GM18861 (cell line): ENCODE results near the gene NTHL1.

Experiments
- ATAC-seq: cut with Tn5 transposase; IDR thresholded peaks from one replicate; pipeline ENCODE4 v1.9.1; 2021; ENCODE audit not compliant: unreplicated experiment

Gene NTHL1

GRCh38 chr16:2047330-2048115 lies at the start of gene NTHL1, which contains the start of gene TSC2:
NTHL1 (minus strand) TSS chr16:2047834; CDS start chr16:2047823, 11 bp downstream.
TSC2 (plus strand) TSS chr16:2047985; CDS start chr16:2048616, 631 bp downstream.
- ATAC-seq = peak; percentile 89

- ATAC-seq = no peak
These were observed 49.4 kb upstream of the NTHL1 start for GRCh38 chr16:2096853-2097595.

- ATAC-seq = no peak
These were observed 48.4 kb upstream of the NTHL1 start for GRCh38 chr16:2095918-2096582.

- ATAC-seq = no peak
These were observed 47.8 kb upstream of the NTHL1 start for GRCh38 chr16:2095315-2095853.

- ATAC-seq = no peak
These were observed 46.2 kb upstream of the NTHL1 start for GRCh38 chr16:2093793-2094192.

GRCh38 chr16:2092866-2093265 lies 45.2 kb upstream of the NTHL1 start:
- ATAC-seq = no peak

- ATAC-seq = no peak
These were observed 44.6 kb upstream of the NTHL1 start for GRCh38 chr16:2092256-2092620.

GRCh38 chr16:2091547-2092255 lies 44.1 kb upstream of the NTHL1 start:
- no peak for ATAC-seq

GRCh38 chr16:2090777-2091546 lies 43.3 kb upstream of the NTHL1 start:
- ATAC-seq = no peak

- ATAC-seq = no peak
These were observed 42.8 kb upstream of the NTHL1 start for GRCh38 chr16:2090481-2090776.

GRCh38 chr16:2089706-2090480 lies 42.3 kb upstream of the NTHL1 start:
- ATAC-seq = no peak

GRCh38 chr16:2088759-2089358 lies 41.2 kb upstream of the NTHL1 start:
- ATAC-seq = no peak

GRCh38 chr16:2087748-2088631 lies 40.4 kb upstream of the NTHL1 start:
- no peak for ATAC-seq

GRCh38 chr16:2086812-2087747 lies 39.4 kb upstream of the NTHL1 start:
- no peak for ATAC-seq

GRCh38 chr16:2086106-2086742 lies 38.6 kb upstream of the NTHL1 start:
- ATAC-seq = no peak

- no peak for ATAC-seq
These were observed 38.0 kb upstream of the NTHL1 start for GRCh38 chr16:2085669-2086068.
